Raji (cell line): ENCODE measurements around the gene ISM1.

Source experiments
- POLR2A ChIP-seq: IDR thresholded peaks from 2 replicates; pipeline ENCODE4 v1.6.1; 2011; ENCODE audit warnings: low read depth, low read length, control low read depth; ENCODE audit not compliant: insufficient read depth

ISM1 gene

GRCh38 chr20:13220904-13221297 lies at the start of gene ISM1:
ISM1 (plus strand) TSS chr20:13221274; CDS start chr20:13221777, 503 bp downstream.
- TF ChIP-seq POLR2A = no peak

GRCh38 chr20:13173201-13173600 lies 47.9 kb upstream of the ISM1 start:
- no peak for TF ChIP-seq POLR2A

GRCh38 chr20:13174402-13174801 lies 46.7 kb upstream of the ISM1 start:
- no peak for TF ChIP-seq POLR2A

- TF ChIP-seq POLR2A = no peak
Measured at GRCh38 chr20:13180986-13181889, 39.8 kb upstream of the ISM1 start.

GRCh38 chr20:13183005-13183404 lies 38.1 kb upstream of the ISM1 start:
- no peak for TF ChIP-seq POLR2A

GRCh38 chr20:13186043-13186774 lies 34.9 kb upstream of the ISM1 start:
- no peak for TF ChIP-seq POLR2A

GRCh38 chr20:13187899-13188298 lies 33.2 kb upstream of the ISM1 start:
- no peak for TF ChIP-seq POLR2A

GRCh38 chr20:13199279-13199678 lies 21.8 kb upstream of the ISM1 start:
- TF ChIP-seq POLR2A = no peak

- no peak for TF ChIP-seq POLR2A
Measured at GRCh38 chr20:13200767-13201500, 20.1 kb upstream of the ISM1 start.

- TF ChIP-seq POLR2A = no peak
Measured at GRCh38 chr20:13202565-13202964, 18.5 kb upstream of the ISM1 start.

- TF ChIP-seq POLR2A = no peak
Measured at GRCh38 chr20:13205425-13205824, 15.6 kb upstream of the ISM1 start.

- no peak for TF ChIP-seq POLR2A
Measured at GRCh38 chr20:13205848-13206434, 15.1 kb upstream of the ISM1 start.

GRCh38 chr20:13207016-13207415 lies 14.1 kb upstream of the ISM1 start:
- no peak for TF ChIP-seq POLR2A

GRCh38 chr20:13211956-13212618 lies 9.0 kb upstream of the ISM1 start:
- TF ChIP-seq POLR2A = no peak
